K562 (cell line): ENCODE measurements around the gene GATA5. TPM values are rescaled to one million over a fixed set of nuclear protein-coding genes. Genes with fewer than 3 reads are reported as not detected.

Experiments
- ATAC-seq: fragments of 200-7000 bp; cut with Tn5 transposase; 3 replicates; pipeline ENCODE4 v1.9.1; 2020; ENCODE audit warnings: moderate library complexity
- BruUV-seq: library from RNA; stranded (reverse); fragments of 400-500 nt; replicated peaks from 2 replicates; lab custom pipeline; 2021; lab: Mats Ljungman, UMichigan
- CTCF ChIA-PET: fragments of 300-600 bp; formaldehyde crosslinking; extraction: SDS; loops from one replicate; lab custom pipeline; 2021; ENCODE audit warnings: low intra/inter-chr PET ratio; lab: Yijun Ruan, JAX
- POLR2A ChIA-PET: fragments of 300-600, 350-650 bp; sonication (Branson Sonifier 250); formaldehyde crosslinking; extraction: SDS; loops from one replicate; lab custom pipeline; 2021; ENCODE audit warnings: antibody characterized with exemption, inconsistent platforms; lab: Yijun Ruan, JAX
- DNase-seq, 4 experiments: peaks; one replicate each; pipeline versions ENCODE4 v3.0.0 to v3.0.0-alpha.2; 2011 to 2018; ENCODE audit warnings: low spot score in 3 of 4, mixed read lengths in 3 of 4; ENCODE audit errors: extremely low read depth in 1 of 4
- FAIRE-seq: peaks from 2 replicates; lab custom pipeline; 2011; peaks lifted over from hg19 to GRCh38; lab: Jason Lieb, UNC
- H2AFZ ChIP-seq: 2 replicates; pipeline ENCODE4 v1.6.0; 2011; ENCODE audit warnings: low read depth, low read length, control low read depth, inconsistent platforms
- H3K27ac ChIP-seq: fragments of 200-600 bp; 3 replicates; pipeline ENCODE4 v1.8.0; 2011; ENCODE audit warnings: low read depth, mild to moderate bottlenecking, control low read depth, inconsistent platforms, low read length, moderate library complexity, mixed read lengths; ENCODE audit errors: extremely low read depth
- H3K27me3 ChIP-seq, 2 experiments: fragments of 300-600 bp in 1 of 2; 2 replicates in 1 of 2; 3 replicates in 1 of 2; pipeline versions ENCODE4 v1.6.0 to v1.8.0; 2011; ENCODE audit warnings: inconsistent platforms in 2 of 2, low read length in 2 of 2, mild to moderate bottlenecking in 1 of 2, mixed read lengths in 1 of 2, moderate library complexity in 1 of 2; ENCODE audit not compliant: control insufficient read depth in 2 of 2, insufficient read depth in 2 of 2
- H3K36me3 ChIP-seq: fragments of 300-600 bp; 3 replicates; pipeline ENCODE4 v1.8.0; 2011; ENCODE audit warnings: mild to moderate bottlenecking, low read length, inconsistent platforms; ENCODE audit not compliant: control insufficient read depth, insufficient read depth
- H3K4me1 ChIP-seq, 2 experiments: fragments of 200-600 bp in 1 of 2; replicated peaks in 1 of 2; 2 replicates in 1 of 2; 3 replicates in 1 of 2; pipeline versions ENCODE4 v1.5.1 to v1.8.0; 2011; ENCODE audit warnings: inconsistent platforms in 2 of 2, low read length in 2 of 2, mild to moderate bottlenecking in 1 of 2, mixed read lengths in 1 of 2, moderate library complexity in 1 of 2; ENCODE audit not compliant: control insufficient read depth in 2 of 2, insufficient read depth in 2 of 2
- H3K4me2 ChIP-seq: 2 replicates; pipeline ENCODE4 v1.6.1; 2011; ENCODE audit warnings: low read length, control low read depth, inconsistent platforms, mixed read lengths; ENCODE audit not compliant: insufficient read depth
- H3K4me3 ChIP-seq: fragments of 200-600 bp; sonication (generic), shearing (Covaris generic); 2 replicates; pipeline ENCODE4 v1.5.1; 2016; ENCODE audit warnings: control low read depth, inconsistent platforms
- H3K79me2 ChIP-seq: fragments of 200-600 bp; 3 replicates; pipeline ENCODE4 v1.8.0; 2011; ENCODE audit warnings: low read length, inconsistent platforms; ENCODE audit not compliant: control insufficient read depth, insufficient read depth
- H3K9ac ChIP-seq, 2 experiments: 2 replicates each; pipeline versions ENCODE4 v1.6.0 to v1.6.1; 2011; ENCODE audit warnings: low read depth in 2 of 2, low read length in 2 of 2, control low read depth in 1 of 2, inconsistent platforms in 1 of 2, mild to moderate bottlenecking in 1 of 2, mixed read lengths in 1 of 2; ENCODE audit not compliant: insufficient read depth in 1 of 2
- H3K9me1 ChIP-seq: one replicate; pipeline ENCODE4 v1.6.0; 2011; ENCODE audit warnings: inconsistent platforms, mild to moderate bottlenecking, low read length, moderate library complexity; ENCODE audit not compliant: control insufficient read depth, insufficient read depth
- H3K9me3 ChIP-seq: replicated peaks from 2 replicates; pipeline ENCODE4 v1.5.1; 2011; ENCODE audit warnings: low read depth, low read length, inconsistent platforms; ENCODE audit not compliant: control insufficient read depth, insufficient read depth
- H4K20me1 ChIP-seq: replicated peaks from 2 replicates; pipeline ENCODE4 v1.6.1; 2011; ENCODE audit warnings: low read length, inconsistent platforms, mixed read lengths; ENCODE audit not compliant: control insufficient read depth, insufficient read depth
- CLOCK ChIP-seq: fragments of 250-450 bp; sonication (Bioruptor Pico); IDR thresholded peaks from 2 replicates; pipeline ENCODE4 v1.4.0; 2020; ENCODE audit warnings: mild to moderate bottlenecking, moderate library complexity, borderline replicate concordance
- ELF2 ChIP-seq: fragments of 250-450 bp; sonication (Bioruptor Pico); IDR thresholded peaks from 2 replicates; pipeline ENCODE4 v1.5.0; 2021; ENCODE audit warnings: mild to moderate bottlenecking
- IFI16 ChIP-seq: fragments of 250-450 bp; sonication (Bioruptor Pico); IDR thresholded peaks from 2 replicates; pipeline ENCODE4 v2.1.2; 2022; ENCODE audit warnings: mild to moderate bottlenecking, inconsistent platforms
- IRF9 ChIP-seq: fragments of 450-650 bp; IDR thresholded peaks from 2 replicates; pipeline ENCODE4 v1.6.1; 2016; ENCODE audit warnings: missing biosample characterization, missing genetic modification characterization
- PHF20 ChIP-seq: fragments of 450-650 bp; IDR thresholded peaks from 2 replicates; pipeline ENCODE4 v1.6.1; 2018; ENCODE audit not compliant: partially characterized antibody
- POLR2AphosphoS2 ChIP-seq: IDR thresholded peaks from 2 replicates; pipeline ENCODE4 v1.6.1; 2012; ENCODE audit warnings: low read length, improper control_type of control experiment
- RBM25 ChIP-seq: fragments of 200-400 bp; formaldehyde crosslinking; IDR thresholded peaks from 2 replicates; pipeline ENCODE4 v1.6.1; 2018; ENCODE audit warnings: low read length, low read depth, moderate library complexity; ENCODE audit not compliant: severe bottlenecking
- THAP7 ChIP-seq: fragments of 250-450 bp; sonication (Bioruptor Pico); IDR thresholded peaks from 2 replicates; pipeline ENCODE4 v1.5.0; 2021
- UBTF ChIP-seq, 2 experiments: IDR thresholded peaks; 2 replicates each; pipeline ENCODE4 v1.6.1; 2012; ENCODE audit warnings: improper control_type of control experiment in 2 of 2, low read depth in 2 of 2, low read length in 2 of 2, borderline replicate concordance in 1 of 2
- VEZF1 ChIP-seq: fragments of 200-800 bp; sonication (Bioruptor generic); IDR thresholded peaks from 2 replicates; pipeline ENCODE4 v1.6.1; 2017; ENCODE audit warnings: missing genetic modification characterization, missing compliant biosample characterization
- ZNF77 ChIP-seq: fragments of 250-450 bp; sonication (Bioruptor Pico); IDR thresholded peaks from 2 replicates; pipeline ENCODE4 v1.5.0; 2020
- WGBS: fragments of 100-300 bp; shearing (Covaris generic); methylation state at CpG from one replicate; pipeline ENCODE4 v1.1.6; 2016; ENCODE audit warnings: low coverage, mixed read lengths; ENCODE audit not compliant: insufficient coverage; ENCODE audit errors: missing lambda C conversion rate; 5-methylcytosine and 5-hydroxymethylcytosine counted together
- in situ Hi-C: fragments of 300-500 bp; cut with MboI; formaldehyde crosslinking; loops from 4 replicates; pipeline ENCODE4 v1.15.0; 2018; ENCODE audit warnings: inconsistent platforms, mixed read lengths
- intact Hi-C: fragments of 100-400 bp; cut with micrococcal nuclease; formaldehyde crosslinking; loops from 2 replicates; pipeline ENCODE4 v1.14.2; 2022
- polyA plus RNA-seq, 8 experiments: library from polyadenylated mRNA; depleted of rRNA in 4 of 8; stranded (reverse) in 5 of 8; unstranded in 3 of 8; fragments of >200 nt; fragmentation: Nextera tagmentation in 2 of 8; fragmentation: Illumina TruSeq in 1 of 8; extraction: Ambion mirVana in 2 of 8; extraction: Trizol in 1 of 8; gene quantifications; 2 replicates each; pipeline versions ENCODE4 v1.2.1 to v1.2.3, GENCODE V29; 2011 to 2014; ENCODE audit warnings: inconsistent platforms in 1 of 8, missing spikeins in 1 of 8
- total RNA-seq, 7 experiments: library from RNA; depleted of rRNA in 6 of 7; stranded (reverse); fragments of >200 nt in 6 of 7; fragmentation: Illumina TruSeq in 2 of 7; extraction: Trizol in 2 of 7; gene quantifications; 2 replicates each; pipeline versions ENCODE4 v1.2.1 to v1.2.3, GENCODE V29; 2011 to 2021; ENCODE audit warnings: low replicate concordance in 1 of 7

GATA5 gene
- total and polyA plus RNA-seq, 9 of the 15 experiments (the other 6 are each of a cell fraction or from before 2014, with no cell fraction given) = 0.09 to 0.57 (median 0.20) TPM; not detected in 3

- Histone ChIP-seq H3K36me3 (no peaks in the 10 kb centered on the region), H3K4me1 (peaks cover 22 to 85% of the 10 kb centered on the region in 2 experiments), H3K9me1 (peaks cover 2% of the 10 kb centered on the region), H3K4me3 (no peak overlapping the region), H3K79me2 (no peaks in the 10 kb centered on the region), H4K20me1 (no peaks in the 10 kb centered on the region), H3K27me3 (peaks cover 3 to 36% of the 10 kb centered on the region in 2 experiments; a peak in 2 of 5 replicates)
- in situ Hi-C loops (no loop called here), intact Hi-C loops (no loop called here)
- CTCF ChIA-PET = no interaction called here
- 29% methylated on average over 8 of the region's 9 CpGs for WGBS
- POLR2A ChIA-PET = no interaction called here
- TF ChIP-seq ZNF77 (CRISPR knock-in tag) (no peak), THAP7 (no peak), ELF2 (CRISPR knock-in tag) (no peak), POLR2AphosphoS2 (no peak), CLOCK (no peak), RBM25 (no peak), IRF9 (tag) (no peak), IFI16 (no peak), PHF20 (no peak), UBTF (IDR thresholded peaks at IDR 0.05; ENCODE audit: borderline replicate concordance in 1 of 2, low read depth in 2 of 2, low read length in 2 of 2) (peak in 1 of 2 experiments; percentile 69; a peak in 2 of 4 replicates), VEZF1 (CRISPR knock-in tag) (0 out of 2 replicates have a peak, but pooled peaks have one; percentile 52)
- TF ChIP-seq, all 486 proteins: peak for 2
- 0 out of 2 replicates have a peak overlapping the region, but pooled peaks have one; percentile 45 for H2AFZ ChIP-seq
- no peaks in the 10 kb centered on the region for H3K9me3 ChIP-seq
- FAIRE-seq (peak; percentile 26), DNase-seq (peak in 2 of 4 experiments; percentile 51 to 60), ATAC-seq (no peak)
- BruUV-seq = no TSS peak
- H3K9ac ChIP-seq = peak overlapping the region in 1 of 2 experiments; percentile 76; a peak in 2 of 4 replicates
- no peak overlapping the region for H3K4me2 ChIP-seq
- no peak overlapping the region for H3K27ac ChIP-seq
Measured at GRCh38 chr20:62480318-62480717, 4.5 kb upstream of the GATA5 start.
